LNCaP clone FGC (cell line): ENCODE measurements around the gene TEP1.

Experiments used
- DNase-seq: peaks from one replicate; pipeline ENCODE4 v3.0.0-alpha.2; 2011; ENCODE audit warnings: low read depth
- H3K4me3 ChIP-seq: 2 replicates; pipeline ENCODE4 v1.5.1; 2011; ENCODE audit warnings: mild to moderate bottlenecking, low read depth, low read length, control low read depth
- CTCF ChIP-seq: IDR thresholded peaks from 2 replicates; pipeline ENCODE4 v1.5.1; 2012; ENCODE audit warnings: mild to moderate bottlenecking; ENCODE audit not compliant: control insufficient read depth, insufficient read depth; ENCODE audit errors: extremely low read depth

Gene TEP1

GRCh38 chr14:20317720-20318119 lies 95.6 kb downstream of the TEP1 start:
- DNase-seq = no peak
- no peak for TF ChIP-seq CTCF
- no peak overlapping the region for H3K4me3 ChIP-seq
